Activated CD8-positive, alpha-beta T cell treated with anti-CD3 and anti-CD28 coated beads for 36 hours (primary cell): Measurements from ENCODE around the gene C7orf57. TPM values are rescaled to one million over a fixed set of nuclear protein-coding genes. Genes with fewer than 3 reads are reported as not detected.

ENCODE experiments used
- ATAC-seq: fragments of 200-7000 bp; cut with Tn5 transposase; one replicate; pipeline ENCODE4 v1.10.0; 2021; ENCODE audit warnings: mild to moderate bottlenecking, moderate library complexity
- CTCF ChIA-PET: fragments of 350-600 bp; sonication (Branson Sonifier 250); formaldehyde crosslinking; loops from one replicate; lab custom pipeline; 2021; ENCODE audit warnings: antibody characterized with exemption; lab: Charles Lee
- POLR2A ChIA-PET: fragments of 350-600 bp; sonication (Branson Sonifier 250); formaldehyde crosslinking; loops from one replicate; lab custom pipeline; 2021; ENCODE audit warnings: antibody characterized with exemption; lab: Charles Lee
- DNase-seq: peaks from one replicate; pipeline ENCODE4 v3.0.0-alpha.2; 2020
- H3K27ac Mint-ChIP-seq: one replicate; pipeline ENCODE4 v1.8.0; 2021; ENCODE audit warnings: mild to moderate bottlenecking, mixed read lengths
- H3K27me3 Mint-ChIP-seq: one replicate; pipeline ENCODE4 v1.8.0; 2021; ENCODE audit warnings: mixed read lengths
- H3K36me3 Mint-ChIP-seq: one replicate; pipeline ENCODE4 v1.8.0; 2021; ENCODE audit warnings: low read depth, mixed read lengths
- H3K4me1 Mint-ChIP-seq: one replicate; pipeline ENCODE4 v1.8.0; 2021; ENCODE audit warnings: low read depth, mixed read lengths
- H3K4me3 Mint-ChIP-seq: one replicate; pipeline ENCODE4 v1.8.0; 2021; ENCODE audit warnings: mild to moderate bottlenecking, moderate library complexity, mixed read lengths
- H3K9me3 Mint-ChIP-seq: one replicate; pipeline ENCODE4 v1.8.0; 2021; ENCODE audit warnings: mixed read lengths
- intact Hi-C: fragments of 100-400 bp; cut with micrococcal nuclease; formaldehyde crosslinking; loops from one replicate; pipeline ENCODE4 v1.10.0; 2022
- total RNA-seq, 2 experiments: library from RNA; stranded (reverse); gene quantifications; one replicate each; pipeline ENCODE4 v1.2.3, GENCODE V29; 2021
- TF ChIP-seq, protein P1 (sequence below): fragments of 200-600 bp; IDR thresholded peaks from one replicate; pipeline ENCODE4 v1.8.0; 2022; ENCODE audit warnings: antibody characterized with exemption, mild to moderate bottlenecking

C7orf57 gene
- total RNA-seq, 2 experiments from 2014 or later = 0.74 to 0.83 TPM

DNA sequence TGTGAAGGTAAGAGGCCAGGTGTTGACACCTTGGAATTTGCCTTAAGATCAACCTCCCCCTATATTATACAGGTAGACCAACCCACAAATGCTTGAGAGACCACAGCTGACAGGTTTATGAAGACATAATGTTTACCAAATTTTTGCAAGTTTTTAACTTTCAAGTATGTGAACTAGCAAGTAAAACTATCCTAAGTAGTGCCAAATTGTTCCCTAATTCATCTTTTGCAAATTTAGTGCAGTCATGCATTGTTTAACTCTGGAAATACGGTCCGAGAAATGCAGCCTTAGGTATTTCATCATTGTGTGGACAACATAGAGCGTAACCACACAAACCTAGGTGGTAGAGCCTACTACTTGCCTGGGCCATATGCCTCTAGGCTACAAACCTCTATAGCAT lies 64.4 kb downstream of the C7orf57 start:
- TF ChIP-seq, protein P1, sequence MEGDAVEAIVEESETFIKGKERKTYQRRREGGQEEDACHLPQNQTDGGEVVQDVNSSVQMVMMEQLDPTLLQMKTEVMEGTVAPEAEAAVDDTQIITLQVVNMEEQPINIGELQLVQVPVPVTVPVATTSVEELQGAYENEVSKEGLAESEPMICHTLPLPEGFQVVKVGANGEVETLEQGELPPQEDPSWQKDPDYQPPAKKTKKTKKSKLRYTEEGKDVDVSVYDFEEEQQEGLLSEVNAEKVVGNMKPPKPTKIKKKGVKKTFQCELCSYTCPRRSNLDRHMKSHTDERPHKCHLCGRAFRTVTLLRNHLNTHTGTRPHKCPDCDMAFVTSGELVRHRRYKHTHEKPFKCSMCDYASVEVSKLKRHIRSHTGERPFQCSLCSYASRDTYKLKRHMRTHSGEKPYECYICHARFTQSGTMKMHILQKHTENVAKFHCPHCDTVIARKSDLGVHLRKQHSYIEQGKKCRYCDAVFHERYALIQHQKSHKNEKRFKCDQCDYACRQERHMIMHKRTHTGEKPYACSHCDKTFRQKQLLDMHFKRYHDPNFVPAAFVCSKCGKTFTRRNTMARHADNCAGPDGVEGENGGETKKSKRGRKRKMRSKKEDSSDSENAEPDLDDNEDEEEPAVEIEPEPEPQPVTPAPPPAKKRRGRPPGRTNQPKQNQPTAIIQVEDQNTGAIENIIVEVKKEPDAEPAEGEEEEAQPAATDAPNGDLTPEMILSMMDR = no peak
- peaks cover 75% of the 10 kb centered on the region for H3K36me3 Mint-ChIP-seq
- peaks cover 50% of the 10 kb centered on the region for H3K4me1 Mint-ChIP-seq
- H3K27me3 Mint-ChIP-seq = no peaks in the 10 kb centered on the region
- ATAC-seq (no peak), DNase-seq (no peak)
- CTCF ChIA-PET = interaction anchor here (1.7 to 2.6 kb wide), 3 partner anchors 10 to 155 kb away, joined by 5 to 11 read pairs (median 7); no protein-coding TSS in a partner anchor
- H3K27ac Mint-ChIP-seq = peak overlapping the region; percentile 97
- H3K9me3 Mint-ChIP-seq = no peaks in the 10 kb centered on the region
- POLR2A ChIA-PET = no interaction called here
- intact Hi-C loops = no loop called here
- no peak overlapping the region for H3K4me3 Mint-ChIP-seq

DNA sequence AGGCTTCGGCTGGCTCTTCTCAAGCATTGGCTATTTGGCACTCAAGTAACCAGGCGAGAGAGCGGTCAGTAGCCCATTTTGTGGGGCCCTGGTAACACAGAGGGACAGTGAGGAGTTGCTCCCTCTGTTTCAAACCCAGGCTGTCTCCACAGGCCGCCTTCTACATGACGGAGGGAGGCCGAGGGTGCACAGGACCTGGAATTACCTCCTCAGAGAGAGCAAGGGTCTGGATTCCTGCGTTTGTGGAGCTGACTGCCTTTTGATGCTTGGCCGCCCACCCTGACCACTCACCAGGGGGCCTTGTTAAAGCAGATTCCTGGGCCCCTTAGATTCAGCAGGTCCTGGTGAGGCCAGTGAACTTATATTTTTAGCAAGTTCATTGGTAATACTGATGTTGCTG lies 66.0 kb downstream of the C7orf57 start:
- DNase-seq = no peak
- CTCF ChIA-PET = interaction anchor here (0.7 to 2.6 kb wide), 10 partner anchors 9 to 156 kb away, joined by 3 to 11 read pairs (median 5); no protein-coding TSS in a partner anchor
- intact Hi-C loops = no loop called here
- no peaks in the 10 kb centered on the region for H3K27me3 Mint-ChIP-seq
- H3K36me3 Mint-ChIP-seq = peaks cover 73% of the 10 kb centered on the region
- H3K4me3 Mint-ChIP-seq = no peak overlapping the region
- ATAC-seq = no peak
- TF ChIP-seq, protein P1 = no peak
- no peak overlapping the region for H3K27ac Mint-ChIP-seq
- H3K9me3 Mint-ChIP-seq = no peaks in the 10 kb centered on the region
- peaks cover 37% of the 10 kb centered on the region for H3K4me1 Mint-ChIP-seq
- POLR2A ChIA-PET = interaction anchor here (1.1 kb wide), 1 partner anchor 12 kb away, joined by 4 read pairs; the partner anchor contains the start of gene UPP1

DNA sequence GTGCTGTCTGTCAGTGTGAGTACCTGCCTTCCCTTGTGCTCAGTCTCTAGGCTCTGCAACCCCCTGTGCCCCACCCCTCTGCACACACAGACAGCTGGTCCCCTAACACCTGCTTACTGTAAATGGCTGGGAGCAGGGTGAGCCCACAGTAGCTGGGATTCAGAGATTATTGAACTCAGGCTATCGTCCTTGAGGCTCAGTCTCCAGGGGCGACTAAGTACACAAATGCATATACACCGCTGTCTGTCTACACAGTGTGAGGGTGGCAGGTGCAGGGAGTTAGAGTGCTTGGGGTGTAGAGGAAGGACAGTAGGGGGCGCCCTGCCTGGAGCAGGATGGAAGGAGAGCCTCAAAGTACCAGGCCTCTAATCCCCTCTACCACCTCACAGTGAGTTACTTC lies 66.6 kb downstream of the C7orf57 start:
- Mint-ChIP-seq H3K27ac (peak overlapping the region; percentile 57), H3K9me3 (no peaks in the 10 kb centered on the region), H3K27me3 (no peaks in the 10 kb centered on the region), H3K36me3 (peaks cover 71% of the 10 kb centered on the region), H3K4me3 (no peak overlapping the region), H3K4me1 (peaks cover 31% of the 10 kb centered on the region)
- TF ChIP-seq, protein P1 = peak; percentile 59
- ChIA-PET POLR2A (interaction anchor here (0.8 to 2.1 kb wide), 2 partner anchors 13 to 18 kb away, joined by 3 to 6 read pairs; partner anchors contain the start of gene UPP1), CTCF (interaction anchor here (0.7 to 10.1 kb wide), 15 partner anchors 8 to 454 kb away, joined by 3 to 171 read pairs (median 5); partner anchors contain the start of gene PKD1L1)
- intact Hi-C loops = no loop called here
- ATAC-seq (no peak), DNase-seq (peak; percentile 53)

DNA sequence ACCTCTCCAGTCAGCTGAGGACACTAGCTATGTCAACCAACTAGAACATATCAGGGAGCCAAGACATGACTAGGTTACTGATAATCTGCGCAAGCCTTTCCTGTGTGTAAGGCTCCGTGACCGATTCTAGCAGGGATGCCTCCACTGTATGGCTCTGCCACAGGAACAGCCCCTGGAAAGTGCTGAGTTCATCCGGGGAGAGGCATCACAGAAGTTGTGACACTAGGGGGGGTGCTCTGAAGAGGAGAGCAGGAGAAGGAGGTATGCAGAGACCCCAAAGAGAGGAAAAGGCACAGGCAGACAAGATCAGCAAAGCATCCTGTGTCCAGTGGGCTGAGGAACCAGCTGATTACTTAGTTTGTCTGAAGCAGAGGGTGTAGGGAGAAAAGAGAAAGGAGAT lies 67.2 kb downstream of the C7orf57 start:
- Mint-ChIP-seq H3K4me3 (no peak overlapping the region), H3K9me3 (no peaks in the 10 kb centered on the region), H3K4me1 (peaks cover 28% of the 10 kb centered on the region), H3K27me3 (no peaks in the 10 kb centered on the region), H3K27ac (peak overlapping the region; percentile 58), H3K36me3 (peaks cover 70% of the 10 kb centered on the region)
- ATAC-seq = no peak
- ChIA-PET POLR2A (interaction anchor here (0.8 to 2.1 kb wide), 4 partner anchors 10 to 111 kb away, joined by 3 to 6 read pairs (median 4); partner anchors contain the start of gene UPP1), CTCF (interaction anchor here (0.6 to 10.1 kb wide), 16 partner anchors 8 to 454 kb away, joined by 3 to 171 read pairs (median 4); partner anchors contain the start of gene PKD1L1)
- intact Hi-C loops = no loop called here
- TF ChIP-seq, protein P1 = no peak
- DNase-seq = no peak

DNA sequence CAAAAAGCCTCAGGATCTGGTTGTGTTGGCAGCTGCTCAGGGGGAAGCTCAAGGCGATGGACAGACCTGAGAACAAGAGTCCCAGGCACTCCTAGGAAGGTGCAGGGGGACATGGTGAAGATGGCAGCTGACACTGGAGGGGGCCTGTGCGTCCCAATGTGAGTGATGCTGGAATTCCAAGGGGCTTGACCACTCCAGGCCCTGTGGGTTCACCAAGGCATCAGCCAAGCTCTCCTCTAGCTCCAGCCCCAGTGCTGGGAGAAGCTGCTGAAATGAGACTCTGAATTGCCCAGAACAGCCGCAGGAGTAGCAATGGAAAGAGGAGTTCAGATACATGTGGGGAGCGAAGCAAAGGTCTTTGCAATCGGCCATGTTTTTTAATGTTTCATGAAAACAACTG lies 69.7 kb downstream of the C7orf57 start:
- peaks cover 8% of the 10 kb centered on the region for H3K4me1 Mint-ChIP-seq
- TF ChIP-seq, protein P1 = no peak
- ATAC-seq (no peak), DNase-seq (no peak)
- H3K4me3 Mint-ChIP-seq = no peak overlapping the region
- no peaks in the 10 kb centered on the region for H3K27me3 Mint-ChIP-seq
- CTCF ChIA-PET = interaction anchor here (0.8 to 10.1 kb wide), 5 partner anchors 9 to 160 kb away, joined by 3 to 171 read pairs (median 3); no protein-coding TSS in a partner anchor
- no peaks in the 10 kb centered on the region for H3K9me3 Mint-ChIP-seq
- peak overlapping the region; percentile 48 for H3K27ac Mint-ChIP-seq
- intact Hi-C loops = no loop called here
- peaks cover 61% of the 10 kb centered on the region for H3K36me3 Mint-ChIP-seq
- POLR2A ChIA-PET = interaction anchor here (1.3 kb wide), 1 partner anchor 16 kb away, joined by 3 read pairs; the partner anchor contains the start of gene UPP1
